HTR-8/SVneo (cell line): ENCODE measurements around the gene JAK1.
"Not testable (repeated sequence)": the region's sequence is repeated elsewhere in the genome, so short reads cannot be mapped to it uniquely, and the experiment has no call there.

Experiments used
- DNase-seq: peaks from one replicate; pipeline ENCODE4 v3.0.0; 2011; ENCODE audit warnings: low spot score, mixed read lengths; ENCODE audit not compliant: insufficient read length
- FAIRE-seq: peaks from 2 replicates; lab custom pipeline; 2011; peaks lifted over from hg19 to GRCh38; lab: Jason Lieb, UNC

JAK1 gene

GRCh38 chr1:64846573-64847430 is 119.5 kb downstream of the JAK1 start:
- DNase-seq (no peak), FAIRE-seq (no peak)

DNA sequence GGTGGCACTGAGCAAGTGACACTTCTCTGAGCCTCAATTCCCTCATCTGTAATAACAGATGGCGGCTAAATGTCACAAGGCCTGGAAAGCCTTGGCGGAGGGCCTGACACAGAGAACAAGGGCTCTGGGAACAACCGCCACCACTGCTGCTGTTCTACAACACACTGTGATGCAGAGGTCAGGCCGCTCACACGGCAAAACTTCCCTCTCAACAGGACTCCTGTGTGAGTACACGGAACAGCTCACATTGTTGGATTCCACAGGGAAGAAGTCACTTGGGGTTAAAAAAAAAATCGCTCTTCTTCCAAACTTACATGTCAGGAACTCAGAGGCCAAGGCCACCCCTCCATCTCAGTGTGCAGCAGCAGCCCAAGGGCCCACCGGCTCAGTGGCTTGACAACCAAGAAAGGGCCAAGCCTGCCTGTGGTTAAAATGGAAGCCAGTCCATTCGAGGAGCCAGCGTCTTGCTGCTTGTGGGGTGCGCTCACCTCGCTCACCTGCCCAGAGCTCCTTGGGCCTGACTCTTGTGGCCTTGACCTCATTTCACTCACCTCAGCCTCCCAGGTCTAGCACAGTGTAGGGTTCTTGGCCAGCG is 120.4 kb downstream of the JAK1 start:
- DNase-seq (no peak), FAIRE-seq (no peak)

- DNase-seq (no peak), FAIRE-seq (no peak)
Measured at GRCh38 chr1:64844609-64845008, 121.7 kb downstream of the JAK1 start.

GRCh38 chr1:64844175-64844574 is 122.2 kb downstream of the JAK1 start:
- FAIRE-seq = no peak
- DNase-seq = no peak

GRCh38 chr1:64843675-64844074 is 122.7 kb downstream of the JAK1 start:
- FAIRE-seq = no peak
- DNase-seq = no peak

DNA sequence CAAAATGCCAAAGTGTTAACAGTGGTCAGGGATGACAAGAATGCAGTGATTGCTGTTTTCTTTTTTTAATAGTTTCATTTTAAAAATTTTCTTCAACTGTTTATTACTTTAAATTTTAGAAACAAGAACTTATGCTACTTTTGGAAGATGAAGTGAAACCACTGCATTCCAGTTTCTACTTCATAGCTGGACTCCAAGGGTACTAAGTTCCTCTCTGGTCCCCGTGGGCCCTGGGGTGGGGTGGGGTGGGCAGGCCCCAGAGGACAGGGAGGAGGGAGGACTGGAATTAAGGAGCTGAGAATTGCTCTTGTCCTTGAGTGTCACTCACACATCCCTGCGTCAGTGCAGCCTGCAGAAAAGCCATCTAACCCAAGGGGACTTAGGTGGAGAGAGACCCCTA is 124.1 kb downstream of the JAK1 start:
- DNase-seq = no peak

GRCh38 chr1:64841330-64842065 is 124.9 kb downstream of the JAK1 start:
- FAIRE-seq = no peak
- no peak for DNase-seq

More for the DNA sequence above, 124.1 kb downstream of the JAK1 start:
- no peak for FAIRE-seq

- DNase-seq = no peak
- FAIRE-seq = no peak
Measured at GRCh38 chr1:64839732-64840405, 126.5 kb downstream of the JAK1 start.

DNA sequence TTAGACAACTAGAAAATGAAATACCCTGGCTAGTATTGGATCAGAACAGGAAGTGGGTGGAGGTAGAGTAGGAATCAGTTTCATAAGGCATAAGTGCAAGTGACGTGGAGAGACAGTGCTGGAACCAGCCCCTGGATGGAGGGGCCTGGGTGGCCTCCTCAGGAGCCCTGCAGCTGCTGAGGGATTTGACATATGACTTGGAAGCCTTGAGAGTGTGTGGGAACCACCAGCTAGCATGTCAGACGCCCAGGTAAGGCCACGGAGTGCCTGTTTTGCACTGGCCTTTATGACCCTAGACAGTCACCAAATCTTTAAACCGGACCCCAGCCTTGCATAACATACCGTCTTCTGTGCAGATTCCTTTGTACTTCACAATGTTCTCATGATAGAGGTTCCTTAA is 127.1 kb downstream of the JAK1 start:
- FAIRE-seq (no peak), DNase-seq (no peak)

- FAIRE-seq (no peak), DNase-seq (no peak)
Measured at GRCh38 chr1:64838486-64838885, 127.9 kb downstream of the JAK1 start.

DNA sequence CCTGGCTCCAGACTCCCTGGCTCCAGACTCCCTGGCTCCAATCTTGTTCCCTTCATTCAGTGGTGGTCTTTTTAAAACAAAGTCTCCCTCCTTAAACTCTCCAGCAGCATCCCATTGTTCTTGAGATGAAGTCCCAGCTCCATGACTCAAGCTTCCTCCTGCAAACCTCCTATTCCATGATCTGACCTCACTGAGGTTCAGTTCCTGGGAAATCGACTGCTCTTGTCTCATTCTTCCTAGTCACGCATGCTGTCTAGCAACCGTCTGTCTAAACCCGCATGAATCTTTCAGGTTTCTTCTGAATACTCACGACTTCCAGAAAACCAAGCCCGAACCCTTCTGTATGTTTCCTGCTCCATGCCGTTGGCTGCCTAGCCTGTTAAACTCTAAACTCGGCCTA is 129.5 kb downstream of the JAK1 start:
- DNase-seq (no peak), FAIRE-seq (no peak)

- DNase-seq (no peak), FAIRE-seq (no peak)
Measured at GRCh38 chr1:64834734-64835133, 131.6 kb downstream of the JAK1 start.

DNA sequence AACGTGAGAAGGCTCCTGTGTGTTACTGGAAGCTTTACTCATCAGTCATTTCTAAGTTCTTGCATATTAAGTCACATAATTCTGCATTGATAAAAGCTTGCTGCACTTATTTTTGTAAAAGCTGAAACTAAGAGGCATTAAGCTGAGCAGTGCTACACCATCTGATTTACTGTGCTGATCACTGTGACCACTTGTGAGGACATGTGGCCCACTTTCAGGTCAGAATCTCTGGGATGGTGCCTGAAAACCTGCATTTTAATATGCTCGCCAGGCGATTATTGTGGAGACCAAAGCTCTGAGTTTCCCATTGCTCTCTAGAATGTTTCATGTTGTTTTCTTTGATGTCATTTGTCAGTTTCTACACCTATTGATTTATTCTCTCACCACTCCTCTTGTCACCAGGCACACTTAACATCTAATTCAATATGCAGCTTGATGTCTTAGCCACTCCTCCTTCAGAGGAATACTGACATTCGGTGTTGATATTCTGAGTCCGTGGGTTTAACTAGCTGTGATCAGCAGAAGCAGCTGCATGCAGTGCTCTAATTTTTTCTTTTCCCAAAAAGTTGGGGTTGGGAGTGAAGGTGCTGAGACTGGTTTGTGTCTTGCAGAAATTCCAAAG is 136.2 kb downstream of the JAK1 start:
- FAIRE-seq (no peak), DNase-seq (no peak)

DNA sequence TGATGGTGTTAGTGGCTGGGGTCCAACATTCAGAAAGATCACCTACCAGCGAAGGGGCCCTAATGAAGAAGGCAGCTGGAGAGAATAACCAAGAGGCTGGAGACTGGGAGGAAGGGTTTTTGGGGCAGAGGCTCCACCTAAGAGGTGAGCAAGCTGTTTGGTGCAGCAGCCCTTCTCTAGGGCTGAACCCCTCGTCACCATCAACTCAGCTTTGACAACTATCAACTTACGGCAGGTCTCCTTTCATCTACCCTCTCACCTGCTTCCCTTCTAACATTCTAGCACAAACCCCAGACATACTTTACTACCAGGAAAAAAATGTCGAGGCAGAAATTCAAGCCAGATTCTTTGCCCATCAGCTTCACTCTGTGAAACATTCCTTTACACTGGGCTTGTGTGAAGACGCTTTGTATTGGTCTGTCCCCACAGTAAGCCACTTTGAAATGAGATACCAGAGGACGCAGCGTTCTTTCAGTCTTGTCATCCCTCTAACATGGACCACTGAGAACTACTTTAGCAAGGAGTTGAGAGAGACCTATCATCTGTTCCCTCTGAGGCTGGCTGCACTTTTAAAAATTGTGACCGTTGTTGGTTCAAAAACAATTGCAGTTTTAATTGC is 136.8 kb downstream of the JAK1 start:
- FAIRE-seq (no peak), DNase-seq (no peak)

- FAIRE-seq (no peak), DNase-seq (no peak)
Measured at GRCh38 chr1:64828829-64829228, 137.5 kb downstream of the JAK1 start.

DNA sequence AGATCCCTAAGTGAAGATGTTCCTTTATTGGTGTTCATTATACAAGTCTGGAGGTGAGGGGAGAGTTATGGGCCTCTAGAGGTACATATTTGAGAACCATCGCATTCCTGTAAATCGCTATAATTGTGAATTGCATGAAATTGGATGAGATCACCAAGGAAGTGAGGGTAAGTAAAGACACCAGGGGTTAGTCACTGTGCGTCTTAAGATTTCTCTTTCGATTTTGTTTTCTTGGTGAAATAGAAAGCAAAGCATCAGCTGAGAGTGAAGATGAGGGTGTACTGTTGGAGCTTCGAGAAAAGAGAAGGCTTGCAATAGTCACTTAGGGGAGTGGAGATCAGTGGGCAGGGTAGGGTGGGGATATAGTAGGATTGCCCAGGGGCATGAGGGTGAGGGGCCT is 139.4 kb downstream of the JAK1 start:
- no peak for DNase-seq
- no peak for FAIRE-seq

DNA sequence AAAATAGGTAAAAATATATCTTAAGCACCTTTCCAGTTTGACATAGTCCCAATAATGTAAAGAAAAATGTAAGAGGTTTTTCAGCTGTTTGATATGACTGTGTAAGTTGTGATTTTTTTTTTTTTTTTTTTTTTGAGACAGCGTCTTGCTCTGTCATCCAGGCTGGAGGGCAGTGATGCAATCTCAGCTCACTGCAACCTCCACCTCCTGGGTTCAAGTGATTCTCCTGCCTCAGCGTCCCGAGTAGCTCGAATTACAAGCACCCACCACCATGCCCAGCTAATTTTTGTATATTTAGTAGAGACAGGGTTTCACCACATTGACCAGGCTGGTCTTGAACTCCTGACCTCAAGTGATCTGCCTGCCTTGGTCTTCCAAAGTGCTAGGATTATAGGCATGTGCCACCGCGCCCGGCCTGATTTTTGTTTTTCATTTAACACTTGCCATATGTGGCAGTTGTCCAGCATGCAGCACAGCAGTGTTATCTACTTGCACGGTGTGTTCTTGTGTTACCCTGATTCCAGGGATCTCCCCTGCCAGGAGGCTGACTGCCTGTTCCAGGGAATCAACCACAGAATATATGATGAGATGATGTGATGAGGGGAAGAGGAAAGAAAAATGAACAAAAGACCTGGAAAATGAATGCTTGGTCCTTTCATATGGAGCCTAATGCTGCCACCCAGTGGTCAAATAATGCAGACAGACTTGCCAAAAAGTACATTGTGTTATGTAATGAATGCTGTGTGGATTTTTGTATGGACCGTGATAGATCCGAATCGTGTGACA is 142.5 kb downstream of the JAK1 start:
- FAIRE-seq = peak; percentile 13
- peak; percentile 56 for DNase-seq

DNA sequence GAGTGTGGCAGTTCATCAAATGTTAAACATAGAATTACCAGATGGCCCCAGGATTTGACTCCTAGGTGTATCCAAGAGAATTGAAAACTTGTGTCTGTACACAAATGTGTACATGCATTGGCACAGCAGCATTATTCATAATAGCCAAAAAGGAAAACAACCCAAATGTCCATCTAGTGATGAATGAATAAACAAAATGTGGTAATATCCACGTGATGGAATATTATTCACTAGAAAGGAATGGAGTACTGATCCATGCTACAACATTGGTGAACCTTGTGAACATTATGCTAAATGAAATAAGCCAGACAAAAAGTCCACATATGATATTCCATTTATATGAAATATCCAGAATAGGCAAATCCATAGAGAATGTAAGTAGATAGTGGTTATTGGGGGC is 143.7 kb downstream of the JAK1 start:
- FAIRE-seq (no peak), DNase-seq (no peak)

DNA sequence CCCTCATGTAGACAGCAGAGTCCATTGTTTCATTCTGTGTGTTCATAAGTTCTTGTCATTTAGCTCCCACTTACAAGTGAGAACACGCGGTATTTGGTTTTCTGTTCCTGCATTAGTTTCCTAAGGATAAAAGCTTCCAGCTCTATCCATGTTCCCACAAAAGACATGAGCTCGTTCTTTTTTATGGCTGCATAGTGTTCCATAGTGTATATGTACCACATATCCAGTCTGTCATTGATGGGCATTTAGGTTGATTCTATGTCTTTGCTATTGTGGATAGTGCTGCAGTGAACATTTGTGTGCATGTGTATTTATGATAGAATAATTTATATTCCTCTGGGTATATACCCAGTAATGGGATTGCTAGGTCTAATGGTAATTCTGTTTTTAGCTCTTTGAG is 145.8 kb downstream of the JAK1 start:
- DNase-seq, FAIRE-seq: not testable (repeated sequence)
